Central memory CD8-positive, alpha-beta T cell (primary cell): ENCODE measurements around the gene STAM2.

Source experiments
- ATAC-seq: fragments of 150-1000 bp; cut with Tn5 transposase; replicated peaks from 2 replicates; pipeline ENCODE4 v1.10.0; 2022; ENCODE audit warnings: mild to moderate bottlenecking, moderate FRiP score, moderate number of reproducible peaks; ENCODE audit not compliant: poor library complexity, severe bottlenecking; ENCODE audit errors: extremely low read depth
- DNase-seq, 2 donors: peaks; one replicate each; pipeline ENCODE4 v3.0.0; 2021; ENCODE audit warnings: low spot score in 2 of 2
- H3K27ac Mint-ChIP-seq: one replicate; pipeline ENCODE4 v1.8.0; 2022; ENCODE audit warnings: low read depth, mild to moderate bottlenecking, moderate library complexity, mixed read lengths
- H3K27me3 Mint-ChIP-seq: one replicate; pipeline ENCODE4 v1.8.0; 2022; ENCODE audit warnings: mixed read lengths
- H3K36me3 Mint-ChIP-seq: one replicate; pipeline ENCODE4 v1.8.0; 2022; ENCODE audit warnings: mild to moderate bottlenecking, moderate library complexity, mixed read lengths; ENCODE audit not compliant: insufficient read depth
- H3K4me1 Mint-ChIP-seq: one replicate; pipeline ENCODE4 v1.8.0; 2022; ENCODE audit warnings: mixed read lengths
- H3K4me3 Mint-ChIP-seq: one replicate; pipeline ENCODE4 v1.8.0; 2022; ENCODE audit warnings: mild to moderate bottlenecking, moderate library complexity, mixed read lengths
- H3K9me3 Mint-ChIP-seq: one replicate; pipeline ENCODE4 v1.8.0; 2022; ENCODE audit warnings: mixed read lengths

The STAM2 gene

GRCh38 chr2:152075461-152076050 is 100.0 kb downstream of the STAM2 start:
- Mint-ChIP-seq H3K9me3 (no peaks in the 10 kb centered on the region), H3K27ac (no peak overlapping the region), H3K4me1 (no peaks in the 10 kb centered on the region), H3K27me3 (no peaks in the 10 kb centered on the region), H3K4me3 (no peak overlapping the region), H3K36me3 (no peaks in the 10 kb centered on the region)
- DNase-seq (no peak), ATAC-seq (no peak)

DNA sequence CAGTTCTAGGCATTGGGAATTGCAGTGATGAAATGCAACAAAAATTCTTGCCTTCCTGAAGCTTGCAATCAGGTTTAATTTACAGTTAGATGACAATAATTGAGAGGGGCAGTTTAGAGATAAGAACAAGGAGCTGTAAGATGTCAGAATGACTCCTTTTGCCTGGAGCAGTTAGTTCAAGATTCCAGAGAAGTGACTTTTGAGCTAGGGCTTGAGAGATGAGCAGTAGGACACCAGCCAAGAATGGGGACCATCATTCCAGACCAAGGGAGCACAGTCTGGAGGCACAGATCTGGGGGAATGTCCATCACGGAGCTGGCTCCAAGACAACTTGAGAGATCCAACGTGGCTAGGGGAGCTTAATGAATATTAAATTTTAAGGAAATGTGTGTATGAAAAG is 103.6 kb downstream of the STAM2 start:
- ATAC-seq (no peak), DNase-seq (no peak)
- Mint-ChIP-seq H3K4me3 (no peak overlapping the region), H3K27me3 (no peaks in the 10 kb centered on the region), H3K27ac (no peak overlapping the region), H3K9me3 (no peaks in the 10 kb centered on the region), H3K4me1 (no peaks in the 10 kb centered on the region), H3K36me3 (no peaks in the 10 kb centered on the region)

GRCh38 chr2:152071518-152071917 is 104.0 kb downstream of the STAM2 start:
- no peak overlapping the region for H3K4me3 Mint-ChIP-seq
- H3K27ac Mint-ChIP-seq = no peak overlapping the region
- no peaks in the 10 kb centered on the region for H3K27me3 Mint-ChIP-seq
- ATAC-seq = no peak
- H3K36me3 Mint-ChIP-seq = no peaks in the 10 kb centered on the region
- H3K9me3 Mint-ChIP-seq = no peaks in the 10 kb centered on the region
- H3K4me1 Mint-ChIP-seq = no peaks in the 10 kb centered on the region
- DNase-seq = no peak

DNA sequence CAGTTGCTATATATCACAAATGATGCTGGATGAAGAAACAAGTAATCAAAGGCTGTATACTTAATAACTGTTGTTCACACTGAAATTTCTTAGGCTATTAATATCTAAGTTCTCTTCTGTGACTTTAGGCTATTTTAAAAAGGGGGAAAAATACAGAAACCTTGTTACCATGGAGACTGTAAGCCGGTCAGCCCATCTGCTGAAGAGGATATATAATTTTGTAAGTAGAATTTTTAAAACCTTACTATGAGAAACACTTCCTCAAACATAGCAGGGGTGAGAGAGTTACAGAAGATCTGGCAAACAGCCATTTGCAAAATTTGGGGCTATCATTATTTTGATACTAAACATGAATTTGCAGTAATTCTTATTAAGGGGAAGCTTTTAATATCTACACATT is 104.5 kb downstream of the STAM2 start:
- no peaks in the 10 kb centered on the region for H3K4me1 Mint-ChIP-seq
- no peaks in the 10 kb centered on the region for H3K36me3 Mint-ChIP-seq
- no peak overlapping the region for H3K4me3 Mint-ChIP-seq
- ATAC-seq = no peak
- no peaks in the 10 kb centered on the region for H3K27me3 Mint-ChIP-seq
- DNase-seq = no peak
- H3K27ac Mint-ChIP-seq = no peak overlapping the region
- no peaks in the 10 kb centered on the region for H3K9me3 Mint-ChIP-seq

- Mint-ChIP-seq H3K9me3 (no peaks in the 10 kb centered on the region), H3K4me1 (no peaks in the 10 kb centered on the region), H3K36me3 (no peaks in the 10 kb centered on the region), H3K27me3 (peaks cover 17% of the 10 kb centered on the region), H3K4me3 (no peak overlapping the region), H3K27ac (no peak overlapping the region)
- DNase-seq = no peak
- no peak for ATAC-seq
Measured at GRCh38 chr2:152068226-152068625, 107.3 kb downstream of the STAM2 start.

- H3K27ac Mint-ChIP-seq = no peak overlapping the region
- no peaks in the 10 kb centered on the region for H3K36me3 Mint-ChIP-seq
- ATAC-seq (no peak), DNase-seq (no peak)
- peaks cover 21% of the 10 kb centered on the region for H3K27me3 Mint-ChIP-seq
- H3K9me3 Mint-ChIP-seq = no peaks in the 10 kb centered on the region
- no peaks in the 10 kb centered on the region for H3K4me1 Mint-ChIP-seq
- H3K4me3 Mint-ChIP-seq = no peak overlapping the region
Measured at GRCh38 chr2:152067823-152068222, 107.7 kb downstream of the STAM2 start.
